ENCODE data around the gene NPAS1. TPM values are rescaled to one million over a fixed set of nuclear protein-coding genes. Genes with fewer than 3 reads are reported as not detected.
"Not testable (repeated sequence)": the region's sequence is repeated elsewhere in the genome, so short reads cannot be mapped to it uniquely, and the experiment has no call there.

NPAS1 gene
- total and polyA plus RNA-seq, 2 experiments from 2014 or later: 2.9 to 8.4 TPM

DNA sequence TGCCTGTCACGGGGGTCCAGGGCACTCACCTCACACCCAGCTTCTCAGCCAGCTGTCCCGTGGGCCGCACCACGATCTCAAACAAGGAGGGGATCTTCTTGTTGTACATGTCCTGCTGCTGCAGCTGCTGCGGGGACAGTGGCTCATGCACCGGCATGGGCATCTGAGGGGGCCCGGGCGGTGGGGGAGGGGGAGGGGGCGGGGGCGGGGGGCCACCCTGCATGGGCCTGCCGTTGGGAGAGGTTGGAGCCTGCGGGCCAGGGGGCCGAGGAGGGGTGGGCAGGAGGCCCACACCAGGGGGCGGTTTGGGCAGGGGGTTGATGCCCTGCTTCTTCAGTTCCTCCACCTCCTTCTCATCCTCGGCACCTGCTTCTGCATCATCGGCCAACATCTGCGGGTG is 52.7 kb downstream of the NPAS1 start:
- Histone ChIP-seq H3K4me1 (ENCODE audit: low read depth) (no peaks in the 10 kb centered on the region), H3K9me3 (ENCODE audit: low read depth) (no peaks in the 10 kb centered on the region), H3K27me3 (no peaks in the 10 kb centered on the region), H3K36me3 (peaks cover 23% of the 10 kb centered on the region), H3K4me3 (no peak overlapping the region), H3K27ac (no peak overlapping the region)
- no peak for DNase-seq (ENCODE audit: low read depth in 1 of 2, low spot score in 1 of 2)
- no peak for TF ChIP-seq CTCF (IDR thresholded peaks at IDR 0.05; ENCODE audit: low read depth, low read length)

GRCh38 chr19:47073574-47073973 is 53.9 kb downstream of the NPAS1 start:
- no peak overlapping the region for H3K4me3 ChIP-seq
- peaks cover 19% of the 10 kb centered on the region for H3K36me3 ChIP-seq
- H3K4me1 ChIP-seq (ENCODE audit: low read depth): no peaks in the 10 kb centered on the region
- no peak overlapping the region for H3K27ac ChIP-seq
- no peaks in the 10 kb centered on the region for H3K27me3 ChIP-seq
- no peaks in the 10 kb centered on the region for H3K9me3 ChIP-seq (ENCODE audit: low read depth)
- DNase-seq (ENCODE audit: low read depth in 1 of 2, low spot score in 1 of 2): no peak
- TF ChIP-seq CTCF (IDR thresholded peaks at IDR 0.05; ENCODE audit: low read depth, low read length): no peak

- TF ChIP-seq CTCF (IDR thresholded peaks at IDR 0.05; ENCODE audit: low read depth, low read length): no peak
- no peak for DNase-seq (ENCODE audit: low read depth in 1 of 2, low spot score in 1 of 2)
- Histone ChIP-seq H3K27ac (no peak overlapping the region), H3K27me3 (no peaks in the 10 kb centered on the region), H3K9me3 (ENCODE audit: low read depth) (no peaks in the 10 kb centered on the region), H3K4me1 (ENCODE audit: low read depth) (no peaks in the 10 kb centered on the region), H3K36me3 (peaks cover 19% of the 10 kb centered on the region), H3K4me3 (no peak overlapping the region)
Measured at GRCh38 chr19:47074621-47075020, 55.0 kb downstream of the NPAS1 start.

- Histone ChIP-seq H3K27ac (no peak overlapping the region), H3K4me1 (ENCODE audit: low read depth) (no peaks in the 10 kb centered on the region), H3K27me3 (no peaks in the 10 kb centered on the region), H3K4me3 (no peak overlapping the region), H3K36me3 (peaks cover 24% of the 10 kb centered on the region), H3K9me3 (ENCODE audit: low read depth) (no peaks in the 10 kb centered on the region)
- no peak for DNase-seq (ENCODE audit: low read depth in 1 of 2, low spot score in 1 of 2)
- TF ChIP-seq CTCF (IDR thresholded peaks at IDR 0.05; ENCODE audit: low read depth, low read length): no peak
Measured at GRCh38 chr19:47075179-47075810, 55.7 kb downstream of the NPAS1 start.

- no peak for DNase-seq (ENCODE audit: low read depth in 1 of 2, low spot score in 1 of 2)
- no peak overlapping the region for H3K4me3 ChIP-seq
- H3K4me1 ChIP-seq (ENCODE audit: low read depth): no peaks in the 10 kb centered on the region
- TF ChIP-seq CTCF (IDR thresholded peaks at IDR 0.05; ENCODE audit: low read depth, low read length): no peak
- peaks cover 30% of the 10 kb centered on the region for H3K36me3 ChIP-seq
- no peaks in the 10 kb centered on the region for H3K9me3 ChIP-seq (ENCODE audit: low read depth)
- H3K27me3 ChIP-seq: no peaks in the 10 kb centered on the region
- no peak overlapping the region for H3K27ac ChIP-seq
Measured at GRCh38 chr19:47075941-47076340, 56.3 kb downstream of the NPAS1 start.

GRCh38 chr19:47078351-47078750 is 58.7 kb downstream of the NPAS1 start:
- H3K4me3 ChIP-seq; H3K4me1 ChIP-seq (ENCODE audit: low read depth); H3K9me3 ChIP-seq (ENCODE audit: low read depth); H3K27ac ChIP-seq; H3K27me3 ChIP-seq; DNase-seq (ENCODE audit: low read depth in 1 of 2, low spot score in 1 of 2): not testable (repeated sequence)
- H3K36me3 ChIP-seq: peaks cover 33% of the 10 kb centered on the region
